Heart left ventricle (tissue), 13 donors: ENCODE results near the gene D2HGDH.

Experiments
- POLR2A ChIP-seq, 2 donors: fragments of 450-650 bp; IDR thresholded peaks; one replicate each; pipeline ENCODE4 v1.6.1; 2017; ENCODE audit warnings: antibody characterized with exemption in 2 of 2, mild to moderate bottlenecking in 2 of 2, moderate library complexity in 2 of 2
- TF ChIP-seq, protein P1 (sequence below), 12 donors: fragments of 200-600 bp; sonication (generic) in 4 of 12; IDR thresholded peaks; one replicate each; pipeline versions ENCODE4 v1.5.0 to v1.8.0; 2018 to 2022; ENCODE audit warnings: antibody characterized with exemption in 12 of 12, mild to moderate bottlenecking in 5 of 12
- donor health status: ischemic (EF 13 %, LVEDD 7.1; RV severe dilation, severe dysfunction).
- donor health status: DM: no; HTN: yes; CAD: no.
- donor health status: DM: no; HTN: no; CAD: no.
- donor health status: ischemic (EF 25% LVEDD 6.9; RV normal size, moderate dysfunction).
- donor health status: ischemic (EF 25% LVEDD 5.7; RV mildly dilated, moderate dysfunction).
- donor health status: ischemic (EF 35%, LVEDD 5.7; RV mildly dilated, moderate dysfunction).
- donor health status: nonischemic (EF 11% LVEDD 7.7; RV severe dilation, severe dysfunction).
- donor health status: DM: yes; HTN: yes; CAD: no.
- donor health status: PGD.
- donor health status: ischemic (EF 29% LVEDD 5.4; RV normal size, mild dysfunction).
- donor health status: nonischemic (EF 23%, LVEDD 6.1; RV moderate dilation, normal function).

DNA sequence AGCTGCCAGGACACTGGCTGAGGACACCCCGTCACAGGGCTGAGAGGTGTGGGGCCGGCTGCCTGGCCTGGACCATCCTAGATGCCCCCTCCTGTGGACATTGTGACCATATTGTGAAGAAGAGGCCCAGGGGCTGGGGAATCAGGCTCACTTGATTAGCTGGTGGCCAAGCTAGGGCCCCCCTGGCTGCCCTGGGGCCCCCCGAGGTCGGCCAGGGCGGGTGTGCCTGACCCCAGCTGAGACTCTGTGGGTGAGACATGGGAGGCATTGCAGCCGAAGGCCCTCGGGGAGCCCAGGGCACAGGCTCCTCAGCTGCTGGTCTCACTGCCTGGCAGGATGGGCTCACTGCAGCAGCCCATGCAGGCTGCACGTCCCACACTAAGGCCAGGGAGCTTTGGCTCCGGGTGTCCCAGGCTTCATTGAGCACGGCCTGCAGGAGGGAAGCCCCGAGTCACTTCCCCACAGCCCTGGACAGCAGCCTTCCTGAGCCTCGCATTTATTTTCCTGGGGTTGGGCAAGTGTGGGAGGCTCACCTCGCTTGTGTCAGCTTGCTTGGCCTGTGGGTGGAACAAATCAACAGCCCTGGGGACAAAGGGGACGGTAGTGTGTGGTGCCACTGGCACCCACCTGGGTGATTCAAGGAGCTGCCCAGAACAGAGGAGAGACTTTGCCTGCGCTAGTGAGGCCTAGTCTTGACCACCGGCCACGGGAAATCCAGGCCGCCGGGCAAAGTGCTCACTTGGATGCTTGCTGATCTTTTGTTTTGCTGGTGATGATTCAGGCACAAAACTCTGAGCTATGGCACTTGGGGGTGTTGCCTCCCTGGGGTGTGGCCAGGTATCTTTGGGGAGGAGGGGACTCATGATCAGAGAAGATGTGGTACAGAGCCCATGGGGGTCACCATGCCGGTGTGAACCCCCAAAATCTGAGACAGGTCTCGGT, 43.5 kb downstream of the D2HGDH start:
- no peak for TF ChIP-seq POLR2A (IDR thresholded peaks at IDR 0.05)
- TF ChIP-seq, protein P1, sequence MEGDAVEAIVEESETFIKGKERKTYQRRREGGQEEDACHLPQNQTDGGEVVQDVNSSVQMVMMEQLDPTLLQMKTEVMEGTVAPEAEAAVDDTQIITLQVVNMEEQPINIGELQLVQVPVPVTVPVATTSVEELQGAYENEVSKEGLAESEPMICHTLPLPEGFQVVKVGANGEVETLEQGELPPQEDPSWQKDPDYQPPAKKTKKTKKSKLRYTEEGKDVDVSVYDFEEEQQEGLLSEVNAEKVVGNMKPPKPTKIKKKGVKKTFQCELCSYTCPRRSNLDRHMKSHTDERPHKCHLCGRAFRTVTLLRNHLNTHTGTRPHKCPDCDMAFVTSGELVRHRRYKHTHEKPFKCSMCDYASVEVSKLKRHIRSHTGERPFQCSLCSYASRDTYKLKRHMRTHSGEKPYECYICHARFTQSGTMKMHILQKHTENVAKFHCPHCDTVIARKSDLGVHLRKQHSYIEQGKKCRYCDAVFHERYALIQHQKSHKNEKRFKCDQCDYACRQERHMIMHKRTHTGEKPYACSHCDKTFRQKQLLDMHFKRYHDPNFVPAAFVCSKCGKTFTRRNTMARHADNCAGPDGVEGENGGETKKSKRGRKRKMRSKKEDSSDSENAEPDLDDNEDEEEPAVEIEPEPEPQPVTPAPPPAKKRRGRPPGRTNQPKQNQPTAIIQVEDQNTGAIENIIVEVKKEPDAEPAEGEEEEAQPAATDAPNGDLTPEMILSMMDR (IDR thresholded peaks at IDR 0.05): no peak
